Testis (tissue), 3 donors: ENCODE results near the gene RPL29. TPM values are rescaled to one million over a fixed set of nuclear protein-coding genes. Genes with fewer than 3 reads are reported as not detected.
"Not testable (repeated sequence)": the region's sequence is repeated elsewhere in the genome, so short reads cannot be mapped to it uniquely, and the experiment has no call there.

Experiments
- DNase-seq: peaks from one replicate; pipeline ENCODE4 v3.0.0-alpha.2; 2019
- H3K27ac ChIP-seq, 2 donors: fragments of 200-600 bp; sonication (generic); one replicate each; pipeline ENCODE4 v1.5.1; 2019
- H3K27me3 ChIP-seq: fragments of 200-600 bp; sonication (generic); one replicate; pipeline ENCODE4 v1.5.1; 2019
- H3K36me3 ChIP-seq: fragments of 200-600 bp; sonication (generic); one replicate; pipeline ENCODE4 v1.5.1; 2017; ENCODE audit warnings: low read depth; ENCODE audit errors: missing control alignments
- H3K4me1 ChIP-seq: fragments of 200-600 bp; sonication (generic); one replicate; pipeline ENCODE4 v1.5.1; 2019
- H3K4me3 ChIP-seq, 2 donors: fragments of 200-600 bp; sonication (generic); one replicate each; pipeline ENCODE4 v1.5.1; 2017 to 2019
- H3K9me3 ChIP-seq: fragments of 200-600 bp; sonication (generic); one replicate; pipeline ENCODE4 v1.5.1; 2017
- CTCF ChIP-seq, 3 experiments: fragments of 450-650 bp in 2 of 3; fragments of 200-600 bp in 1 of 3; sonication (generic) in 1 of 3; IDR thresholded peaks; one replicate each; pipeline ENCODE4 v1.5.1; 2016 to 2019; ENCODE audit warnings: antibody characterized with exemption in 3 of 3, mild to moderate bottlenecking in 2 of 3, moderate library complexity in 1 of 3
- POLR2A ChIP-seq: fragments of 450-650 bp; IDR thresholded peaks from one replicate; pipeline ENCODE4 v1.6.1; 2017; ENCODE audit warnings: antibody characterized with exemption, mild to moderate bottlenecking, moderate library complexity
- WGBS, 2 donors: methylation state at CpG; one replicate each; pipeline ENCODE4 v1.1.5; 2018; 5-methylcytosine and 5-hydroxymethylcytosine counted together
- intact Hi-C: fragments of 100-400 bp; cut with DNase I; formaldehyde crosslinking; loops from one replicate; pipeline ENCODE4 v1.15.1; 2023; ENCODE audit warnings: low total_unique reads
- polyA plus RNA-seq: library from polyadenylated mRNA; stranded (reverse); fragments of 350-450 nt; fragmentation: Illumina TruSeq; extraction: RNeasy Lipid Tissue Mini Kit (QIAGEN cat#74804); gene quantifications from one replicate; pipeline ENCODE4 v1.2.3, GENCODE V29; 2014; ENCODE audit warnings: low read depth, low replicate concordance; ENCODE audit not compliant: insufficient read depth
- total RNA-seq, 2 donors: library from RNA; depleted of rRNA; stranded (reverse); fragments of >200 nt; gene quantifications; one replicate each; pipeline ENCODE4 v1.2.3, GENCODE V29; 2016

RPL29 gene
- total and polyA plus RNA-seq, 3 donors from 2014 or later, result 491 to 999 (median 965) TPM

GRCh38 chr3:51997172-51997571 is 1.5 kb upstream of the RPL29 start:
- H3K27ac ChIP-seq, result no peak overlapping the region
- TF ChIP-seq POLR2A (no peak), CTCF (IDR thresholded peaks at IDR 0.05) (no peak)
- WGBS, 2 donors, result 69 to 71% methylated on average over 2 of the region's 2 CpGs
- no peak for DNase-seq
- intact Hi-C loops, result no loop called here
- H3K27me3 ChIP-seq, result no peaks in the 10 kb centered on the region
- no peak overlapping the region for H3K4me3 ChIP-seq
- no peaks in the 10 kb centered on the region for H3K36me3 ChIP-seq
- peaks cover 14% of the 10 kb centered on the region for H3K4me1 ChIP-seq
- no peaks in the 10 kb centered on the region for H3K9me3 ChIP-seq

GRCh38 chr3:51994530-51994929 is 1.2 kb downstream of the RPL29 start:
- Histone ChIP-seq H3K27ac (no peak overlapping the region), H3K4me1 (peaks cover 14% of the 10 kb centered on the region), H3K9me3 (no peaks in the 10 kb centered on the region), H3K27me3 (no peaks in the 10 kb centered on the region), H3K4me3 (no peak overlapping the region), H3K36me3 (no peaks in the 10 kb centered on the region)
- 64 to 100% methylated on average over 1 to 2 of the region's 2 CpGs for WGBS, 2 donors
- TF ChIP-seq CTCF (IDR thresholded peaks at IDR 0.05) (no peak), POLR2A (no peak)
- DNase-seq, result no peak
- intact Hi-C loops, result no loop called here

- H3K36me3 ChIP-seq, H3K27me3 ChIP-seq, intact Hi-C loops, H3K27ac ChIP-seq, H3K4me3 ChIP-seq, DNase-seq, H3K9me3 ChIP-seq: not testable (repeated sequence)
- WGBS, 2 donors, result 61 to 73% methylated on average over 10 to 13 of the region's 13 CpGs
- H3K4me1 ChIP-seq, result peaks cover 14% of the 10 kb centered on the region
These were observed 2.0 kb downstream of the RPL29 start for GRCh38 chr3:51993657-51994056.

GRCh38 chr3:51992017-51992682 is 3.5 kb downstream of the RPL29 start:
- intact Hi-C loops, result no loop called here
- WGBS, 2 donors, result 74 to 83% methylated on average over 3 of the region's 3 CpGs
- H3K36me3 ChIP-seq, result no peaks in the 10 kb centered on the region
- DNase-seq, result no peak
- no peaks in the 10 kb centered on the region for H3K9me3 ChIP-seq
- no peak overlapping the region for H3K27ac ChIP-seq
- H3K4me3 ChIP-seq, result no peak overlapping the region
- TF ChIP-seq POLR2A (no peak), CTCF (IDR thresholded peaks at IDR 0.05) (no peak)
- no peaks in the 10 kb centered on the region for H3K27me3 ChIP-seq
- peaks cover 14% of the 10 kb centered on the region for H3K4me1 ChIP-seq

GRCh38 chr3:51990501-51990971 is 5.2 kb downstream of the RPL29 start:
- Histone ChIP-seq H3K4me3 (peak overlapping the region; percentile 1 to 45), H3K4me1 (peaks cover 14% of the 10 kb centered on the region)
- H3K27me3 ChIP-seq, DNase-seq, intact Hi-C loops, H3K36me3 ChIP-seq, H3K27ac ChIP-seq, H3K9me3 ChIP-seq: not testable (repeated sequence)
- 61 to 65% methylated on average over 4 to 37 of the region's 38 CpGs for WGBS, 2 donors
